ENCODE data around the gene OLFM1.

GRCh38 chr9:135080286-135081263 lies 6.9 kb upstream of the OLFM1 start:
- TF ChIP-seq POLR2A (IDR thresholded peaks at IDR 0.05), result no peak
- TF ChIP-seq CTCF (IDR thresholded peaks at IDR 0.05 in 4 of 5, conservative IDR thresholded peaks at IDR 0.05 in 1 of 5), result no peak

Data from gastrocnemius medialis (tissue), 4 donors.